Nucleus accumbens (tissue), 56 donors: ENCODE data around the gene SLC35D2.
"Not testable (repeated sequence)": the region's sequence is repeated elsewhere in the genome, so short reads cannot be mapped to it uniquely, and the experiment has no call there.

Experiments used
- DNase-seq, 56 donors: peaks; one replicate each; lab custom pipeline; 2025; lab: John Stamatoyannopoulos, UW

Gene SLC35D2

GRCh38 chr9:96321515-96321914 lies 62.0 kb downstream of the SLC35D2 start:
- no peak for DNase-seq

DNA sequence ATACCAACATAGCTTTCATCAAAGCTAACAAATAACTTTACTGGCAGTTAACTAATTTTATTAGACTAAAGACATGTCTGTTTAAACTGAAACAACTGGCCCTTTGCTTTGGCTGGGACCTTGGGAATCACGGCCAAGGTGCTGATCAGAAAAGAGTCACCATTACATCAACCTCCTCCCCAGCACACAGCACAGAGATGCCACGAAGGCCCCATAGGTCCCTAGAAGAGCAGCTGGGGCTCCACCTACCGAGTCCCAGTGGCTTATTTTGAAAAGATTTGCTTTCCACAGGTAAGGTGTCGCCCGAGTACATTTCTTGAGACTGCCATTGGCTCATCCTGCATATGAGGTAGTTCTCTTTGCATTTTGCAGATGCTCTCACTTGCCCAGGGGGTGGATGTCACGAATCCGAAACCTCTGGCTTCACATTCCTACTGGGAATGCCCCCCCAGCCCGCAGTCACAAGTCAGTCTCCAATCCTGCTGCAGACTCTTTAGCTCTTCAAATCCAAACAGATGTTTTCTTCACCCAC lies 62.7 kb downstream of the SLC35D2 start:
- no peak for DNase-seq

DNA sequence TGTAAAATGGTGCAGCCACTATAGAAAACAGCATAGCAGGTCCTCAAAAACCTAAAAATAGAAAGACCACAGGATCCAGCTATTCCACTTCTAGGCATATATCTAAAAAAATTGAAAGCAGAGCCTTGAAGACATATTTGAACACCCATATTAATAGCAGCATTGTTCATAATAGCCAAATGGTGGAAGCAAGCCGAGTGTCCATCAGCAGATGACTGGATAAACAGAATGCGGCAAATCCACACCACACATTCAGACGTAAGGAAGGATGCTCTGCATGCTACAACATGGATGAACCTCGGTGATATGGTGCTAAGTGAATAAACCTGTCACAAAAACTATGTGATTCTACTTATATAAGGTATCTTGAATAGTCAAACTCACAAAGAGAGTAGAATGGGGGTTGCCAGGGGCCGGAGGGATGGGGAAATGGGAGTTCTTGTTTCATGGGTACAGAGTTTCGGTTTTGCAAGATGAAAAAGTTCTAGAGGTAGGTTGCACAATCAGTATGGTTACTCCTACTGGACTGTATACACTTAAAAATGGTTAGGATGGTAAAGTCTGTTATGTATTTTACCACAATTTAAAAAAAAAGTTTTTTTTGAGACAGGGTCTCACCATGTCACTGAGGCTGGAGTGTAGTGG lies 64.5 kb downstream of the SLC35D2 start:
- DNase-seq = no peak

GRCh38 chr9:96317335-96317980 lies 66.1 kb downstream of the SLC35D2 start:
- peak in 29 of 56 donors; percentile 2 to 72 (median 27) for DNase-seq

GRCh38 chr9:96309850-96310249 lies 73.7 kb downstream of the SLC35D2 start:
- no peak for DNase-seq

DNA sequence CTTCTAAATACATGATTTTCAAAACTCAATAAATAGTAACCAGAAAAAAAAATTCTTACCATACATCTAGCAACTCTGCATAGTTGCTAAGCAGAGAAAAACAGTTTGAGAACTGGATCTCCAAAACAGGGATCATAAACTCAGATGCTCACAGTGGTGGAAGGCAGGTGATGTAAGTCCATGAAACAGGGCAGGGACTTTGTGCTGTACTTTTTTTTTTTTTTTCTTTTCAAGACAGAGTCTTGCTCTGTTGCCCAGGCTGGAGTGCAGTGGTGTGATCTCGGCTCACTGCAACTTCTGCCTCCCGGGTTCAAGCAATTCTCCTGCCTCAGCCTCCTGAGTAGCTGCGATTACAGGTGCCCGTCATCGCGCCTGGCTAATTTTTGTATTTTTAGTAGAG lies 76.6 kb downstream of the SLC35D2 start:
- not testable (repeated sequence) for DNase-seq

- DNase-seq = no peak
Measured at GRCh38 chr9:96305171-96305570, 78.3 kb downstream of the SLC35D2 start.

DNA sequence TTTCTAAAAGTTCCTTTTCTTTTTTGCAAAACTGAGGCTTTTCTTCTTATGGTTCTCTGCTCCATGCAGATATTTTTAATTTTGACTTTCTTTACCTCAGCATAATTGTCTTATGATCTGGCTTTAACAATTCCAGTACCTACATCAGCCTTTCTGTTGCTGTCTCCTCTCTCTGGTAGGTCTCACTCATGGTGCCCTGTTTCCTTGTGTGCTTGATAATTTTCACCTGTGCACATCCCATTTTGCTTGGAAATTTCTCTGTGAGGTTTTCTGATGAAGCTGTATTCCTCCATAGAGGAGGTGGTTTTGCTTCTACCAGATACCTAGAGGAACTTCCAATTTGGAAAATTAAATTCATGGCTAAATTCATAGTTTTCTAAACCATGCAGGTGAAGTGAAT lies 79.3 kb downstream of the SLC35D2 start:
- DNase-seq = no peak

DNA sequence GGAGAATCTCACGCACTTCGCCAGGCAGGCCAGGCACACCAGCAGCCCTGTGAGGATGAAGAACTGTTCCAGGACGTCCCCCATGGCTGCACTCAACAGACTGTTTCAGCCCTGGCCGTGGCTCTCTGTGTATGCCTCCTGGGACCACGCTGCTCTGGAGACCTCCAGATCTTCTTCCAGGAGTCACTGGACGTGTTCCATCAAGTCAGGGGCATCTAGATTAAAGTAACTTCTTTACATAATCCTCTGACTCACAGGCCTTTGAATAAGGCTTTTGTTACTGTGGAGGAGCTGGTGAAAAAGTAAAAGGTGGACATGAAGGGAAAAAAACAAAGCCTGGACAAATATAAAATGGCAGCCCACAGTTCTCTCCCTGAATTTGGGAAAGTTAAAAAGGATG lies 81.5 kb downstream of the SLC35D2 start, which contains the start of gene HSD17B3:
HSD17B3 (minus strand) TSS at position 156 of the 400 bp plus-strand sequence; CDS start at position 84, 72 bp downstream.
- no peak for DNase-seq

- DNase-seq = no peak
Measured at GRCh38 chr9:96299823-96300222, 83.7 kb downstream of the SLC35D2 start.

DNA sequence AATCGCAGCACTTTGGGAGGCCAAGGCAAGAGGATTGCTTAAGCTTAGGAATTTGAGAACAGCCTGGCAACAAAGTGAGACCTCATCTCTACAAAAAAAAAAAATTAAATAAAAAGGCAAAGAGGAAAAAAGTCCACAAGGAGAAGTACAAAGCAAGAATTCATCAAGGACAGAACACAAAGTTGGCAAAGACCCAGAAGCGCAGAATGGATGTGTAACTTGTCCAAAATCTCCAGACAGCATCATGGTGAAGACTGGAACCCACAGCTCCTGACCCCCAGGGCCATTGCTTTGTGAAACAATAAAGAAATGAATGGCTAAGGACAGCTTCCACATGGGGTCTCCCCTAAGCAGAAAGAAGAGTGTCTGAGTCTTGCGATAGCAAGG lies 89.4 kb downstream of the SLC35D2 start:
- peak in 1 of 56 donors; percentile 0 for DNase-seq

DNA sequence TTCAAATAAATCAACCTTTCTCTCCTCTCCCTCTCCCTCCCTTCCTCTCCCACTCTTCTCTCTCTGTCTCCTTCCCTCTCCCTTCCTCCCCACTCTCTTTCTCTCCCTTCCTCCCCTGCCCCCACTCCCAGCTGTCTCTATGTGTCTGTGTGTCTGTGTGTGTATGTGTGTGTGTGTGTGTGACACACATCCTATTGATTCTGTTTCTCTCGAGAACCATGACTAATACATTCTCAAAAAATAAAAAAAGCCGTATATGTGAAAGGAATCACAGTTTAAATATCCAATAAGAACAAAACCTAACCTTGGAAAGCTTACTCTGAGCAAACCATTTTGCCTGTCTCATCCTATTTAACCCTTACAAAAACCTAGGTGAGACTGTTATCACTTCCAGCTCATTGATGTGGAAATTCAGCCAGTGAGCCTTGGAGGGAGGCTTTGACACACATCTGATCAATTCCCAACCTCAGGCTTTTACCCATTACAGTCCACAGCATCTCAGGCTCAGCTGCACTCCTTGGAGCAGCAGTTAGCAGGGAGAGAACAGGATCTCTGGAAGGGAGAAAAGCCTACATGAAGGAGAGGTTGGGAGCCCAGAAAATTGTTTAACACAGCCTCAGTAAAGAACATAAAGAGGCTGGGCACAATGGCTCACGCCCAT lies 89.9 kb downstream of the SLC35D2 start:
- DNase-seq = peak in 5 of 56 donors; percentile 2 to 9 (median 3)

DNA sequence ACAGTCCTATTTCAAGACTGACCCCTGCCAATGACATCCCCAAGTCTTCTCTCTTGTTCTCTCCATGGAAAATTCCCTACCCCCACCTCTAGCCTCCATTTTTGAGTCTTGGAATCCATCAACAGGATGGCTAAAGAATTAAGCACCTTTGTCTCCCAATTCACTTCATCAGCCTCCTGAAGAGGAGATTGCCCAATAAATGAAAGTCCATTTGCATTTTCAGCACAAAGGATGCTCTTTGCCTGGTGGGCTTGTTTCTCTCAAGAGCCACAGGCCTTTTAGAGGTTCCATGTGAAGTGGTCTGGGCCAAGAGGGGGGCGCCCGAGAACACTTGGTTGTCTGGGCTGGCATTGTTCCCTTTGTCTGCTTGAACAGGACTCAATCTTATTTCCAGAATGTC lies 94.1 kb downstream of the SLC35D2 start:
- DNase-seq = no peak

GRCh38 chr9:96281641-96282040 lies 101.9 kb downstream of the SLC35D2 start:
- DNase-seq = no peak

DNA sequence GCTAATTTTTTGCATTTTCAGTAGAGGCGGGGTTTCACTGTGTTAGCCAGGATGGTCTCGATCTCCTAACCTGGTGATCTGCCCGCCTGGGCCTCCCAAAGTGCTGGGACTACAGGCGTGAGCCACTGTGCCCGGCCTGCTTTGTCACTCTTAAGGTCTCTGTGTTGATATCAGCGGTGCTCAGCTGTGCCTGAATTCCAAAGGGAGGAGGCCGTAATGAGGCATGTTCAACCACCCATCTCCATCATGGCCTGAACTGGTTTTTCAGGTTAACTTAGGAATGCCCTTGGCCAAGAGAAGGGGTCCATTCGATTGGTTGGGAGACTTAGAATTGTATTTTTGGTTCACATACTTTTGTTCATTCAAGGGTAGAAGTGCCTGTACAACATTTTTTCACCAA lies 103.6 kb downstream of the SLC35D2 start:
- no peak for DNase-seq

DNA sequence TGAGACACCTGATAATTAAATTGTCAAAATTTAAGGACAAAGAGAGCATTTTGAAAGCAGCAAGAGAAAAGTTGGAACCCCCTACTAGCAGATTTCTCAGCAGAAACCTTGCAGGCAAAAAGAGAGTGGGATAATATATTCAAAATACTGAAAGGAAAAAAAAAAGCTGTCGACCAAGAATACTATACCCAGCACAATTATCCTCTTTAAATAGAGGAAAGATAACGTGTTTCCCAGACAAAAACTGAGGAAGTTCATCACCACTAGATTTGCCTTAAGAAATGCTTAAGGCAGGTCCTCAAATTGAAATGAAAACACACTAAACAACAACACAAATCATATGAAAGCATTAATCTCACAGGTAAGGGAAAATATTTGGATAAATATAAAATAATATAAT lies 108.6 kb downstream of the SLC35D2 start:
- DNase-seq = no peak
